HG03439 (cell line): ENCODE results near the gene ATP10D.
A peak's percentile ranks its signal among the peaks of the same experiment; 100 is the strongest.

Experiments
- ATAC-seq: cut with Tn5 transposase; IDR thresholded peaks from one replicate; pipeline ENCODE4 v1.9.1; 2021; ENCODE audit warnings: mild to moderate bottlenecking, moderate library complexity; ENCODE audit not compliant: unreplicated experiment

ATP10D gene

DNA sequence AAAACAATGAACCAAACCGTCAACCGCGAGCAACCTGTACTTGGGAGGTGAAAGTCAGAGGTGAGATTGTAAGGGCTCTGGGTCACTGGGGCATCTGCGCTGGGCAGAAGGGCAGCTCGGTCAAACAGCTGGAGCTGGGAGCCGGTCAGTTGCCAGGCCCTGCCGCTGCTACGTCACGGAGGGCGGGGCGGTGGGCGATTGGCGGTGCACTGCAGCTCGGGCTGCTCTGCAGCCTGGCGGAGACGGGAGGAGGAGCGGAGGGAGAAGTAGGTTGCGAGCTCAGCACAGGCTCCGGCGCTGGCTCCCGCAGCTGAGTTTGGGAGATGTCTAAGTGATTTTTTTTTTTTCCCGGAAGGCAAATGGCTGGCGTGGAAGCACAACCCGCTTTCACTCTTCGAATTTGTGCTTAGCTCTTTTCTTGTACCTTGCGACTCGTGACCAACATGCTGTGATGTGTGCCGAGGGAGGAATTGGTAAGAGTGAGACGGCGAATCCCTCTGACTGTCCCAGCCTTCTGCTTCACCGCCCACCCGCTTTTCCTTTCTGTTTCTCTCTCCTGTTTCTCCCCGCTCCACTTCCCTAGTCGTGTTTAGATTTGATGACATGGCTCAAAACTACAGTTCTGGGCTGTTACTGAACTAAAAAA lies at the start of gene ATP10D:
Gene ATP10D (plus strand): TSS at position 229 of the 646 bp plus-strand sequence. CDS start 27,266 bp downstream, outside the sequence.
- ATAC-seq: peak; percentile 95

DNA sequence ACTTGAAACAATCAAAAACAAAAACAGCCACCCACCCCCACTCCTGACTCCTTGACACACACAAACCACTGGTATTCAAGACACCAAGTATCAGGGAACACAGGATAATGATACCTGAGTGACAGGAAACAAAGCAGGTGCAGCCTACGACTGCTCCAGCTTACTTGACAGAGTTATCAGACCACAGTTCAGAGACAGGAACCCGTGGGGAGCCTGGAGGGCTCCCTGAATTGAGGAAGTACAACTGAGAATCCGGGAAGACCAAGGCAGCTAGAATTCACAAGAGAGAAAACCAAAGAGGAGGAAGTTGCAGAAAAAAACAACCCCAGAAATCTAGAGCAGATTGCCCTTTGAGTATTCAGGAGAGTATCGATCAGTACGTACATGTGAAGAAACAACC lies 42.1 kb upstream of the ATP10D start:
- no peak for ATAC-seq

DNA sequence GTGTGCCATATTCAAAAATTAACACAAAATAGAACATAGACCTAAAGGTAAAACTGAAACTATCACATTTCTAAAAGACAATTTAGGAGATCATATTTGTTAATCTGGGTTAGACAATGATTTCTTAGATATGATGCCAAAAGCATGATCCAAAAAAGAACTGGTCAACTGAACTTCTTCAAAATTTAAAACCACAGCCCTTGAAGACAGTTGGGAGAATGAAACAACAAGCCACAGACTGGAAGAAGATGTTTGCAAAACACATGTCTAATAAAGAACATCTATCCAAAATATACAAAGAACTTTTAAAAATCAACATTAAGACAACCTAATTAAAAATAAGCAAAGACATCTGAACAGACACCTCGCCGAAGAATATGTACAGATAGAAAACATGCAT lies 41.0 kb upstream of the ATP10D start:
- no peak for ATAC-seq

DNA sequence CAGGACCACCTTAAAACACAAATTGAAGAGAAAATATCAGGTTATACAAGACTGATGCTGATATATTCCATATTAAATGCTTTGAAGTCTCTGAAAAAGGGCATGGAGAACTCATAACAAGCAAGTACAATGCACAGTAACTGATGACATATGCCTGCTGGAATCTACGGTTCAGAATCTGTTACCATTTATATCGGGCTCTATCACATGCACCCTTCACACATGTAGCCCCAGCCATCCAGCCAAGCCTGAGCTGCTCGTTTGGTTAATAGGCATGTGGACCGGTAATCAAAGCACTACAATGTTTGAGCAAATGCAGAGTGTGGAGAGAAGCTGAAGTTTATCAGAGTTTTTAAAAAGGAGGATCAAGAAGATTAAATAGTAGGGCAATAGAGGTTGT lies 33.4 kb upstream of the ATP10D start:
- no peak for ATAC-seq

DNA sequence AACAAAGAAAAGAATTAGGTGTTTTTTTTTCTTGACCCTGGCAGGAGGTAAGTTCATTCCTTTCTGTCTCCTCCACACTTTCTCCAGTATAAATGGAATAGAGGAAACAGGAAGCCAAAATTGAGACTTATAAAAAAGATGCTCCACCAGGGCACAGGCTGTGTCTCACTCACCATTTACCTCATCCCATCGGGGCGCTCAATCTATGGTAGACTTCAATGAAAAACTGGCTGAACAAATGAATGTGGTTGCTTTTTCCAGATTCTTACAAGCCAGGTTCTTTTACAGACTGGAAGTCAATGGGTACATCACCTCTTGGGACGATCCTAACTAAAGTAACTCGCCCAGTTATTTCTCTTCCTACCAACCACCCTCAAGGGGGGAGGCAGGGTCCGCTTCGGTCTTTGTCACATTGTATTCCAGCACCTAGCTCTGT lies 22.3 kb upstream of the ATP10D start:
- peak; percentile 36 for ATAC-seq

DNA sequence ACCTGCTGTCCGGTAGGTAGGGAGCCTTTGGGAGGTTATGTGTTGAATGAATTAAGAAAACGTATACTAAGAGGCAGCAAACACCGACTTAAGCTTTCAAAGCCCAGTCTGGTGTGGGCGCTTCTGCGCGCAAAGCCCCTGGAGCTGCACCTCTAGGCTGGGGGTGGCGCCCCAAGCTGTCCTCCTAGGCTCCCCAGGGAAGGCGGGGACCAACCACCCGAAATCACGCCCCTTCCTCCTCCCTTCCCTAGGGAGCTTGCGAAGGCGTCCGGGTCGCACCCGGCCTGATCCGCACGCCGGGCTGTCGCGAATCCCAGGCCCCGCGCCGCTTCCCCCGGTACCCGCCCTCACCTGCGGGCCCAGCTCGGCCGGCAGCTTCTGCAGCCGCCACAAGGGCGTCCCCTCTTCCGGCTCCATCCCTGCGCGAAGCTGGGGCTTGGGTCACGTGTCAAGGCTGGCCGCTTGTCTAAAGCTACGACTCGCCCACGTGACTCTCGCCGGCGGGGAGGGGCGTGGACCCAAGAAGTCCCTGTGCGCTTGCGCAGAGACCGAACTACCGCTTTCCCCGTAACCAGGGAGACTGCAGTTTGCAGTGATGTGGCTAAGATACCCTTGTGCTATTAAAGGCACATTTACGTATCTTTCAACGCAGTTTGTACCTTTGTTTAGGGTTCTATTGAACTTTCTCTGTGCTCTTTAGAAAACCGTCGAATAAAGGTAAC lies 21.7 kb upstream of the ATP10D start, which contains the start of gene COMMD8:
Gene COMMD8 (minus strand): TSS at position 468 of the 722 bp plus-strand sequence. CDS start 51 bp downstream, at position 417.
- ATAC-seq: peak; percentile 94

DNA sequence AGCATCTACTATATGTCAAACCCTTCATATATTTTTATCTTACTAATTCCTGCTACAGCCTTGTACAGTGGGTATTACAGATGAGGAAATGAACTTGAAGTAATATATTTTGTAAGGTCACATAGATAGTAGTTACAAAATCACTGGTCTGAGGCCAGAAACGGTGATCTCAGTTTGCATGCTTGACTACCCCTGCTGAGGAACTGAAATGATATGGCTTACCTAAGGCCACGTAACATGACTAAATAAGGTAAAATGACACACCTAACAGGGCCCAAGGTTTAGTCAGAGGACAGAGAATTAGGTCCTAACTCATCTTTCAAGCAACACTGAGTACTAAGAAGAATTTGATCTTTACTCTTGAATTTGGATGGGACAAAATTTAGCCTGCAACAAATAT lies 20.1 kb upstream of the ATP10D start:
- ATAC-seq: no peak

DNA sequence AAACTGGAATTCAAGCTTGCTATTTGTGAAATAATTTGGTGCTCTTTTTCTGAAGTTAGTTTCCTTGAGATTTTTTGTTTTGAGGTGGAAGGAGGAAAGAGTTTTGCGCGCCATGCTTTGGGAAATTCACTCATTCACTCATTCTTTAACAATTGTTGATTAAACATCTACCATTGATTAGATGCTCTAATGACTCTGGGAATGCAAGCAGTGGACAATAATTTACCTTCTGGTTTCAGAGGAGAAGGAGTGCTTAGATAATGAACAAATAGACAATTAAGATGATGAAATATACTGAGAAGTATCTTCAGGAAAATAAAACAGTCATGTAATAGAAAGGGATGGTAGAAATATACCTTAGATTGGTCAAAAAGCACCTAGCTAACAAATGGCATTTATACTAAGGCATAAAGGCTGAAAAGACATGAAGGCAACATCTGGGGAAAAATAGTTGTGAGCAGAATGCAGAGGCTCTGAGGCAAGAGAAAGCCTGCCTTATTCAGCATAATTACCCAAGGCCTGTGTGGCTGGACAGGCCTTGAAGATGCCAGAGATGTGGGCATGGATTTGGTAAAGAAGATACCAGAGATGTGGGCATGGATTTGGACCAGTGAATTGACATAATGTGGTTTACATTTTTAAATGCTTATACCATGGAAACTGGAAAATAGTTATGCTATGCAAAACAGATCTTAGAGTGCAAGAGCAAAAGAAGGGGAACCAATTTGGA lies 18.9 kb upstream of the ATP10D start:
- ATAC-seq: no peak

DNA sequence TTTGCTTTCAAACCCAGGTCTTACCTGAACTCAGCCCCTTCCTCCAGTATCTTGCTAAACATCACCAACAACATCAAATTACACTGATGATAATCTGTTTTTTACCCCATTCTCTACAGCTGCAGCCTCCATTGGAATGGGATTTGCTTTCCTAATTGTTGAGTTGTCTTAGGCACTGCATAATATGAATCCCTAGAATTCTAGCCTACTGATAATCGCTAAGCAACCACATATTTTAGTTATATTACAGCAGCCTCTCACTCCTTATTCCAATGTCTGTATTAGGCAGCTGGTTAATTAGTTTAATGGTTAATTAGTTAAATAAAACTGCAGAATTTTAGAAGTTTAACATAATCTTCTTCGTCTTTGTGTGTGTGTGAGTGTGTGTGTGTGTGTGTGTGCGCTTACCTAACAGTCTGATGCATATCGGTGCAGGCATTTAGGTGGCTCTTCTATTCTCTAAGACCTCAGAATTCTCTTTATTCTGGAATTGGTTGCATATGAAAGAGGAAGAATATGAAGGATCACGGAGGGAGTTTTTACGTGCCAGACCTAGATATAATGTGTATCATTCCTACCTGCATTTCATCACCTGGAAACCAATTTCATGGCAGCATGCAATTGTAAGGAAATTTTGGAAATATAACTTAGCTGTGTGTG lies 16.2 kb upstream of the ATP10D start:
- no peak for ATAC-seq

DNA sequence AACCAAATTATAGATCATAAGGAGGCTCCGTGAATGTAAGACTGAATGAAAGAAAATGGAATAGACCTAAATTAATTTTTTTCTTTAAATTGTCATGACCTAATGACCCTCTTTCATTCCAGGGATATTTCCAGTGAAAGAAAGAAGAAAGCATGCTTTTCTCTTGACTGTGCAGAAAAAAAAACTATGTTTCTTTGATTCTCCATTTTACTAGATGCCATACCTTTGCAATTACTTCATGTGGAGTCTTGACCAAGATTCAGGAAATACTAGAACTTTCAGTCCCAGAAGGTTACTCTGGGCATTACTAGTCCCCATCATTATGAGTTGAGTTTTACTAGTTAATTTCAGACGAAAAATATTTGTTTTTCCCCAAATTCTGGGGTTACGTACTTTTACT lies 15.1 kb upstream of the ATP10D start:
- no peak for ATAC-seq

DNA sequence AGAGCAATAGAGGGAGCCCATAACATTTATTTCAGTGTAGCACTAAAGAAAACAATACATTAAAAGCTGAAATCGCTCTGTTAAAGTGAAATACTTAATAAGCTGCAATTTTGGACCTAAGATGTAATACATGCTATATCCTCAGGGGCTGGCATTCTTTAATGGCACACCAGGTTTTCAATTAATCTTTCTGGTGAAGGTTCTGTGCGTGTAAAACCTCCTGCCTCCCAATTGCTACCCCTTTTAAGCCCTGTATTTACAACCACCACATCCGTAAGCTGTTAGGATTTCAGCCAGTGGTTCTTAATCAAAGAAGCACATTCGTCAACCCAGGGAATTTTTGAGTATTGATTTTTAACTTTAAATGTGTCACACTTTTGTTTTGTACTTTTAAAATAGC lies 14.0 kb upstream of the ATP10D start:
- ATAC-seq: no peak

DNA sequence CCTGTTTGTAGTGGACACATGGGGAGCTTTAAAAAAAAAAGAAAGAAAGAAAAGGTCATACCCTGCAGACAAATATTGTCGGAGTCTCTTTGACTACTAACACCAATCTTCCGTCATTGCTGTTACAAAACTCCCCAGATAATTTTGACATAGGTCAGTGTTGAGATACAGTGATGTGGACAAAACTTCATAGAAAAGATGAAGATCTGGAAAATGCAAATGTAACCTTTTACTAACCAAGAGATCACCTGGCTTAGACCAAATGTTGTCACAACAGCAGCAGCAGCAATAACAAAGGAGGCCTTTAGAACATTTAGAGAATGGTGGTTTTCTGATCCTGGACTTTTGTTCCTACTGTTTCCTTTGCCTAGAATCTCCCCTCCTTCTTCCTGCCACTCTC lies 13.5 kb upstream of the ATP10D start:
- no peak for ATAC-seq

DNA sequence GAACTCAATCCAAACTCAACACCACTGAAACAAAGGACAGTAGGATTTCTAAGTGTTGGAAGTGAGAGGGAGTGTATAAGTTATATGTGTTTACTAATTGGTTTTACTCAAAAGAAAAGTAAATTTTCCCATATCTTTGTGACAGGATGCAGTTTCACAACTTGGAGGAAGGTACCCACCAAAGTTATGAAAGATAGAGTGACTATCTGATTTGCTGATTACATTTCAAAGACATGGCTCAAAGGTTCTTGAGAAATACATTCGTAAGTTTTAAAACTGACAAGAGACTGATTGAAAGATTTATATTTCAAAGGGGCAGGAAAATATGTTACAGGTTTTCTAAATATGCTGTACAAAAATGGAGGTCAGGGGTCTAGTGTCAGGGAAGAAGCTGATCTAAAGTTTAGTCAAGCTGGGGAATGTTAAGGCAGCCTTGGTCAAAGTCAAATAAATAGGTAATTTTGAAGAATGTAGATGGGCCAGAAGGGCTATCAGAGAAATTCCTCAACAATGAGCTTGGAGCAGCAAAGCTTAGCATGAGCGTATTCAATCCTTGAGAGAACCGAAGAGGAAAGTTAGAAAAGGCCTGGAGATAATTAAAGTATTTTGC lies 11.8 kb upstream of the ATP10D start:
- ATAC-seq: no peak

DNA sequence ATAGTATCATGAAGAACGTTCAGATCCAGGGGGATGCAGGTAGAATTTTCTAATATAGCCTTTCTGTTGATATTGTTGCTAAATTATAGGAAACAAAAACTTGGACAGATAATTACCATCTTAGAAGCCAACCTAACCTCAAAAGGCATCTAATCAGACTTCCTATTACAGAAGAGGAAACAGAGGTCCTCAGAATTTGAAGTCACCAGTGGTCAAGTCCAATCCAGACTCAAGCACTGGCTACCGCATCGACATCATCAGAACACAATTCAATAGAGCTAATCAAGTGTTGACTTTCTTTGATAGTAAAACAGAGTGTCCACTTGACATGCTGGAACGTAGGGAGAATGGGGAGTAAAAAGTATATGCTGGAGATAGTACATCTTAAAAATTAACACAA lies 10.3 kb upstream of the ATP10D start:
- ATAC-seq: no peak

DNA sequence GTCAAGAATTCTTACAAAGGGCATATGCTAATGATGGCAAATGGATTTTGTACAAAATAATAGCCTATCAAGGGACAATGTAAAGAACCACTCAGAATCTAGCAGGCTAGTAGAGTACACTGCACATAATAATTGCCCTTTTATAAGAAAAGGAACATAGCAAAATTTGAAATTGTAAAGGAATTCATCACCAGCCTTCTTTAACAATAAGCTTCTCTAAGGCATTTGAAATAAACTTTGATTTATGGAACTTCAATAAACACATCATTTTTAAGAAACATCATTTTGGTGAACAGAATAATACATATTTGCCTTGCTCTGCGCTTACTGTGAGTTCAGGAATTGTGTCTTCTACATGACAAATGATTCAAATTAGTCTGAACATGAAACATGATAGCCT lies 9.7 kb upstream of the ATP10D start:
- ATAC-seq: no peak

DNA sequence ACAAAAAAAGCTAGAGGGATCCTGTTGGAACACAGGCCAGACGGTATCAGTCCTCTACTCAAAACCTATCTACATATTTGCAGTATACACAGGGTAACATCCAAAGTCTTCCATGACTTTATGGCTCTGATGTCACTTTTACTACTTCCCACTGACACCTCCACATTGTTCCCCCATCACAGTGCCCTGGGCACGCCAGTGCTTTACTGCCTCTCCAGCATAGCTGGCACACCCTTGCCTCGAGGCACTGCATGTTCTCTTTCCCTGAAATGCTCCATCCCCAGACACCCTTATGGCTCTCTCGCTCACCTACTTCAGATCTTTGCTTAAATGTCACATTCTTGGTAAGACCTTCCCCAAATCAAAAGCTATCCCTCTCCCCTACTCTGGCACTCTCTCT lies 6.3 kb upstream of the ATP10D start:
- no peak for ATAC-seq

DNA sequence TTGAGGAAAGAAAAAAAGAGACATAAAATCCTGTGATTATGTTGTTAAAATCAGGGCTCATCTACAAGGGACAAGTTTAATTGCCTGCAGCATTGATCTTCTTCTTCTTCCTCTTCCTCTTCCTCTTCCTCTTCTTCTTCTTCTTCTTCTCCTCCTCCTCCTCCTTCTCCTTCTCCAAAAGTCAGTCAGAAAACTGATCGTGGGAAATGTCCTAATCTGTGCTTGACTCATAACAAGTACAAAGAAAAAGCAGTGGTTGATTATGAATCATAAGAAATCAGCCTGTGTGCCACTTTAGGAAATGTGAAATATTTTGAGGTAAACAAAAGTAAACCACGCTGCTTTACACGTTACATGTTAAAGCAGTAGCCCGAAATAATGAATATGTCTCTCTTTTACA lies 2.7 kb upstream of the ATP10D start:
- ATAC-seq: no peak

DNA sequence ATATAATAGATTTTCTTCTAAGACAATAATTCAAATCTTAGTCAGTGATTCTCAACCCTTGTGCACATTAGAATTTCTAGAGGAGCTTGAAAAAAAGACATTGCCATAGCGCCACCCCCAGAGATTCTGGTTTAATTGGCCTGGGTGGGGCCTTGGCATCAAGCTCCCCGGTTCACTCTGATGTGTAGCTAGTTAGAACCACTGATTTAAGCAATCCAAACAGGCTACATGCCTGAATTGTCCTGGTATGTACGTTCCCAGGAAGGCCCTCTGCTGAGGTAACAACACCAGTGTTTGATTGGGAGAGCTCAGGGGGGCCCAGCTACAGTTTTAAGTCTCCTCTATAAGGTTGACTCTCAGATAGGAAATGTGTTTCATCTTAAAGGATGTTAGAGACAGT lies 1.3 kb upstream of the ATP10D start:
- peak; percentile 0 for ATAC-seq

DNA sequence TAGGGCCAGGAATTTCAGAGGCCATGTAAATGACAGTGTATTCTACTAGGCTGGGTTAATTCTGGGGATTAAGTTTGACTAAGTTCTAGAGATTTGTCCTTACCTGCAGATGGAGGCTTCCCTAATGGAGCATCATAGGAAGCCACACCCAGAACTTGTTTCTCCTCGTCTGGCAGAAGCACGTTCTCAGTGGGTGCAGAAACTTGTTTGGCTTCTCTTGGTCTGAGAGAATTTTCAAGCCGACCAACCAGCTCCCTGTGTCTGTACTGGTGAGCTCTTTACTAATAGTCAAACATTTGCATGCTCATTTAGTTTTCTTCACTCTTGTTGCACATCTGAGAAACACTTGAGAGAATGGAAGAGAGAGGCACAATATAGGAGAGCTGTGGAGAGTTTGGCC lies 907 bp upstream of the ATP10D start:
- peak; percentile 38 for ATAC-seq

DNA sequence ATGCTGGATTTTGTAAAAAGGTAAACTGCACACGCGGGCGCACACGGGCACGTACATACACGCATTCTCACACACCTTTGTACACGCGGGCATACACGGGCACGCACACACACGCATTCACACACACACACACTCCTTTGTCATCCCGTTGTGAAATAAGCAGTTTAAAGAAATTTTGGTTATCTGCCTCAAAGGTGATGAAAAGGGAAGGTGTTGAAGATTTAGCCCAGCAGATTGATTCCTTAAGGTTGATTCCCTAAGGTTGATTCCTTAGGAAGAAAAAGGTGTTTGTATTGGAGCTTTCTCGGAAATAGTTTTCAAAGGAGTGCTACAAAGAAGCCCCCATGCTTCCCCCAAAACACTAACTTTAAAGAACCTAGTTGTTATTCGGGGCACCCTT lies 693 bp downstream of the ATP10D start:
- ATAC-seq: no peak

DNA sequence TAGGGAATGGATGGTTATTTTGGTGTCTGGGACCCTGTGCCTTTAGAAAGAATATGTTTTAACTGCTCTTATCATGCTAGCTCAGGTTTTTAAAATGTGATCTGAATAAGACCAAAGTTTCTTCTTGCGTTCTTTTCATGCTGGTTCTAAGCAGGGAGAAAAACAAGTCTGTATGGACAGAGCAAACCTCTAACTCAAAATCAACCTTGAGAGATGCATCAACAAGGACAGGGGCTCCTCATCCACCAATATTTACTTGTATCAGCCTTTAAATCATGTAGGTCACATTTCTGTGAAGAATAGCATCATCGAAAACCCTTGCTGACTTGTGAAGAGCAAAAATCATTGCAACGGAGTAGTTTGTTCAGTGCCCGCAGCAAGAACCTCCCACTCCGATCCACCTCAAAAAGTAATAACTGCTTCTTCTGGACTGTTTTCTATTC lies 1.2 kb downstream of the ATP10D start:
- ATAC-seq: no peak
